ENCODE results near the gene CSRP1. TPM values are rescaled to one million over a fixed set of nuclear protein-coding genes. Genes with fewer than 3 reads are reported as not detected.
"Not testable (repeated sequence)": the region's sequence is repeated elsewhere in the genome, so short reads cannot be mapped to it uniquely, and the experiment has no call there.

Gene CSRP1
- total RNA-seq, 1 donor from 2014 or later = 91.8 TPM

DNA sequence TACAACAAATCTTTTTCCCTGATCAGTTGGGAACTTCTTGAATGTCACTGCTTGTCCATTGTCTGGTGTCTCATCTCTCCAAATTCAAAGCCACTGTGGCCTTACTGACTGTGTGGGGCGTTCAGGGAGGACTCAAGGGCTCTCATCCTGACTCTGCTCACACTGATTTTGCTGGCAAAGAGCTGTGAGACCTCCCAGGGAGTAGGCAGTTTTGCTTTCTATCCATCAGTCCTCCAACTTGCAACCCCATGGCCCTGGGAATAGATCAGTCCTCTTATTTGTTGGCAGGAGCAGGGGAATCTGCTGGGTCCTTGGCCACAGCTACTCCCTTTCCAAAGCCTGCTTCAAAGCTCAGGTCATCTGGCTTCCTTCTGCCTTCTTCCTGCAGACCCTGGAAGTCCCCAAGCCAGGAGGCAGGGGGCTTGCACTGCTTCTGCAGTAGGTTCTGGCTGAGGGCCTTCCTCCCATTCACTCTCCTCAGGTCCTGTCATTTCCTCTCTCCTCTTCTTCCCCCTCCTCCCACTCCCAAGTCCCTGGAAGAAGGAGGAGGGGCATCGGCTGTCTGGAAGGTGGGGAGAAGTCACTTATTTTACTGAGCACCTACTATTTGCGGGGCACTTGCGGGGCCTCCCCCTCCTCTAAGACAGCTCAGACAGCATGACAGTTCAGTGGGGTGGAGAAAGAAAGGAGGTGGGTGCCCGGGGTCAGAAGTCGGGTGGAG lies 31.1 kb upstream of the CSRP1 start:
- peak; percentile 38 for DNase-seq

DNA sequence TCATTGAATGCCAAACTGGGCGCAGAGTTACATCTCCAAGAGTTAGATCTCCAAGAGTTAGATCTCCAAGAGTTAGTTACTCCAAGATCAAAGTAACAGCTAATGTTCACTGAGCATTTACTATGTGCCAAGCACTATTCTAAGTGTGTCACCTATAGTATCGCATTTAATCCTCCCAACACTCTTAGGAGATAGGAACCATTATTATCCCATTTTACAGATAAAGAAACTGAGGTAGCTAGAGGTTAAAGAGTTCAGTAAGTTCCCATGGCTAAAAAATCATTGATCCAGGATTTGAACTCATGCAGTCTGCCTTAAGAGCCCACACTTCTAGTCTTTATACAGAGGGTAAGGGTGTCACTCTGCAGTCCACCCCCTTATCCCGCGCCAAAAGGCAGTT lies 30.5 kb upstream of the CSRP1 start:
- no peak for DNase-seq

- no peak for DNase-seq
Measured at GRCh38 chr1:201537028-201537427, 30.1 kb upstream of the CSRP1 start.

- no peak for DNase-seq
Measured at GRCh38 chr1:201536558-201536957, 29.6 kb upstream of the CSRP1 start.

GRCh38 chr1:201535919-201536245 lies 29.0 kb upstream of the CSRP1 start:
- no peak for DNase-seq

DNA sequence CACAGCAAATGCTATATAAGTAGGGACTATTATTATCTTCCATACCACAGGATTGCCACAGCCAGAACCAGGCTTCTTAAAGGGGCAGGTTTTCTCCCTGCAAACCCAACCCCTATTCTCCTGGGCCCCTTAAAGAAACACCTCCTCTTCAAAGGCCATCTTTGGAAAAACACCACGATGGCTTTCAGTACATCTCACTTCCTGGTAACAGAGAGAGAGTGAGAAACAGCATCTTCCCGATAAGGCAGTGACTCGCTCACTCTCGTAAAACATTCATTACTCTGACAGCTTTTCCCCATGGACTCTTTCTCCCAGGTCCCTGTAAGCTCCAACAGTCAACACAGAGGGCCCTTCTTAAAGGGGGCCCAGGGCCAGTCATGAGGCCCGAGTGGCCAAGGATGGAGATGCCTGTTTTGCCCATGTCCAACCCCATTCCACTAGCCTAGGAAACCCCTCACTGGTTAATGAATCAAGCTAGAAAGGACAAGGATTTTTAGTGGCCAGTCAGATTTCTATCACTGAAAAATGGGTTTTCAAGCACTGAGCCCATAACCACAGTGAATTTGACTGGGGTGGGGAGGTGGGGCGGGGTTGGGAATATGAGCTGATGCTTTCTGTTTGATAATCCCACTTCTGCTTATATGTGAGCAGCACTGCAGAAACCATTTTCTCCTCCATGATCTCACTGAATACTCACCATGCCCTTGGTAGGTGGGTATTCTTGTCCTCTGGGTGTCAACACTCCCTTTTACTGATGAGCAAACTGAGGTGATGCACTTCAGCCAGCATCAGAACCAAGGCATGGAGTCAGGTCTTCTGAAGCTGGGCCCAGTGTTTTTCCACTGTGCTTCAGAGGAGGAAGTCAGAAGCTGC lies 28.4 kb upstream of the CSRP1 start:
- no peak for DNase-seq

- DNase-seq = no peak
Measured at GRCh38 chr1:201533836-201534235, 26.9 kb upstream of the CSRP1 start.

DNA sequence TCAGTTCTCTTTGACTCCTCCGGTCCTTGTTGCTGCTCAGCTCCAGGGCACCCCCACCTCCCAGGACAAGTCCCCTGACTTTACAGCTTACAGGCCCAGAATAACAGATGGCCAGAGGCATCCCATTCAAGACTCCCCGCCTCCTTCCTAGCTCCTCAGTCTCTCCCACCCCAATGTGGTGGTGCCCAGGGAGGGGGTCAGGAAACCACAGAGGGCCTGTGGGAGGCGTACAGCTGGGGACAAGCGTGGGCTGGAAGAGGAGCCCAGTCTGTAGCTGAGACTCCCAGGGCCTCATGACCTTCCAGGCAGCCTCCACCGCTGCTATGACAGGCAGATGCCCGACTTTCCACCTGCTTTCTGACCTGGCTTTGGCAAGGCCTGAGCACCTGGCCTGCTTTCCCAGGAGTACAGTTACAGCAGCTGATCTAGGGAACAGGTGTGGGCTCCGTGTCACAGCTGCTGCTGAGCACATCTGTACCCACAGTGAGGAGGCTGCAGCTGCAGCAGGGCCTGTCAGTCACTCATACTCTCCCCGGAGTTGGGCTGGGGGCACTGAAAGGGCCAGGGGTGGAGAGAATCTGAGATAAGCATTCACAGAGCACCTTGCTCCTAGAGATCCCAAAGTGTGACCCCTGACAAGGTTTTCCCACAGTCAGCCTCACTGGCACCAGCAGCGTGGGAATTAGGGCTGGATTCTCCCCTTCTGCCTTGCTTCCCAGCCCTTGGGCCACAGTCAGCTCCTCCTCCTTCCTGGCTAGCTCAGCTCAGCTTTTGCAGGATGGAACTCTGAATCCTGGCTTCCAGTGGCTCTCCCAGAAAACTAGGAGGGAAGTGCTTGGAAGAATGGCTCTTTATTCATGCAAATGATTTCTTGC lies 24.9 kb upstream of the CSRP1 start:
- DNase-seq = peak; percentile 74

- peak; percentile 98 for DNase-seq
Measured at GRCh38 chr1:201530741-201531531, 24.0 kb upstream of the CSRP1 start.

DNA sequence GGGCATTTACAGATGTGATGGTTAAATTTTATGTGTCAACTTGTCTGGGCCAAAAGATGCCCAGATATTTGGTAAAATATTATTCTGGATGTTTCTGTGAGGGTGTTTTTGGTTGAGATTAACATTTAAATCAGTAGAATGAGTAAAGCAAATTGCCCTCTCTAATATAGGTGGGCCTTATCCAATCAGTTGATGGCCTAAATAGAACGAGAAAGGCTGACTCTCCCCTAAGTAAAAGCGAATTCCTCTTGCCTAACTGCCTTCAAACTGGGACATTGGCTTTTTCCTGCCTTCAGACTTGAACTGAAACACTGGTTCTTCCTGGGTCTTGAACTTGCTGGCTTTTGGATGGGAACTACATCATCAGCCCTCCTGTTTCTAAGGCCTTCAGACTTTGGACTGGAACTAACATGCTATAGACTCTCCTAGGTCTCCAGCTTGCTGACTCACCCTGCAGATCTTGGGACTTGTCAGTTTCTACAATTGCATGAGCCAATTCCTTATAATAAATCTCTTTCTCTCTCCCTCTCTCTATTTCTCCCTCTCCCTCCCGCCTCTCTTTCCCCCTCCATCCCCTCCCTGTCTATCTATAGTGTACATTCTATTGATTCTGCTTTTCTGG lies 21.8 kb upstream of the CSRP1 start:
- DNase-seq = peak; percentile 33

DNA sequence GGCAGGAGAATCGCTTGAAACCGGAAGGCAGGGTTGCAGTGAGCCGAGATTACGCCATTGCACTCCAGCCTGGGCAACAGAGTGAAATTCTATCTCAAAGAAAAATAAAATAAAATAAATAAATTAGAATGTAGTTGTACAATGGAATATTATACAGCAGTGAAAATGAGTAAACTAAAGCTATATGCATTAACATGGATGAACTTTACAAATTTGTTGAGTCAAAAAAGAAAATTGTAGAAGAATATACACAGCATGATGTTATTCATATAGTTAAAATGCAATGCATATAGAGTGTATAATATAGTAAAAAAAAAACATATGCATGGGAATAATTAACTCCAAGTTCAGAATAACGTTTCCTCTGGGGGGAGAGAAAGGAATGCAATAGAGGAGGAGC lies 21.0 kb upstream of the CSRP1 start:
- no peak for DNase-seq

GRCh38 chr1:201525193-201525778 lies 18.4 kb upstream of the CSRP1 start:
- DNase-seq = no peak

DNA sequence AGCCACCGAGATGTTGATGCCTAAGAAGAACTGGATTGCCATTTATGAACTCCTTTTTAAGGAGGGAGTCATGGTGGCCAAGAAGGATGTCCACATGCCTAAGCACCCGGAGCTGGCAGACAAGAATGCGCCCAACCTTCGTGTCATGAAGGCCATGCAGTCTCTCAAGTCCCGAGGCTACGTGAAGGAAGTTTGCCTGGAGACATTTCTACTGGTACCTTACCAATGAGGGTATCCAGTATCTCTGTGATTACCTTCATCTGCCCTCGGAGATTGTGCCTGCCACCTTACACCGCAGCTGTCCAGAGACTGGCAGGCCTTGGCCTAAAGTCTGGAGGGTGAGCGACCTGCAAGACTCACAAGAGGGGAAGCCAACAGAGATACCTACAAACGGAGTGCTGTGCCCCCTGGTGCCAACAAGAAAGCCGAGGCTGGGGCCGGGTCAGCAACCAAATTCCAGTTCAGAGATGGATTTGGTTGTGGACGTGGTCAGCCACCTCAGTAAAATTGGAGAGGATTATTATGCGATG lies 13.2 kb upstream of the CSRP1 start:
- DNase-seq = not testable (repeated sequence)

GRCh38 chr1:201518071-201518470 lies 11.1 kb upstream of the CSRP1 start:
- DNase-seq = no peak

DNA sequence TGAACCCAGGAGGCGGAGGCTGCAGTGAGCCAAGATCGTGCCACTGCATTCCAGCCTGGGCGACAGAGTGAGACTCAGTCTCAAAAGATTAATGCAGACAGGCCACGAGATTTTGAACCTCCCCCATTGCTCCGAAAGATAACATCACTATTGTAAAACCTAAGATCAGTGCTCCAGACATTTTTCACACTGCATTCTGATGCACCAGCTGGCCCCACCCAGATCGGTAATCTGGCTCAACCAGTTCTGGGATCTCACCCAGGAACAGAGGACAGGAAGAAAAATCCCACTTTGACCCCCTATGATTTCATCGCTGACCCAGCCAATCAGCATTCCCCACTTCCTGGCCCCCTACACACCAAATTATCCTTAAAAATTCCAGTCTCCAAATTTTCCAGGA lies 10.7 kb upstream of the CSRP1 start:
- no peak for DNase-seq

DNA sequence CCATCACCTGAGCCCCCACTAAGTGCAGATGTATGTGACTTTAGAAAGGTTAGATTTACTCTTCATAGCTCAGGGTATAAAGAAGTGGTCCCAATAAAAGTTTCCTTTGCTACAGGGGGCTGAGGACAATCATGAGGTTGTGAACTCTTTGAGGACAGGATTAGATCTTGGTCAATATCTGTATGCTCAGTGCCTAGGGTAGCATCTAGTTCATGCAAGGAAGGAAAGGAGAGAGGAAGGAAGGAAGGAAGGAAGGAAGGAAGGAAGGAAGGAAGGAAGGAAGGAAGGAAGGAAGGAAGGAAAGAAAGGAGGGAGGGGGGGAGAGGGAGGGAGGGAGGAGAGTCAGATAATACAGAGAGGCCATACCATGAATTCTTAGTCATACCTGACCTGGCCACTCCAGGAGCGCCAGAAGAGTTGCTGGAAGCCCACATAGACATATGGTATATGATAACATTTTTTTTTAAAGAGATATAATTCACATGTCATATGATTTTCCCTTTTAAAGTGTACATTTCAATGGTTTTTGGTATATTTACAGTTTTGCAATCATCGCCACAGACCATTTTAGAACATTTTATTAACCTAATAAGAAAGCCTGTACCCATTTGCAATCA lies 9.7 kb upstream of the CSRP1 start:
- DNase-seq = no peak

DNA sequence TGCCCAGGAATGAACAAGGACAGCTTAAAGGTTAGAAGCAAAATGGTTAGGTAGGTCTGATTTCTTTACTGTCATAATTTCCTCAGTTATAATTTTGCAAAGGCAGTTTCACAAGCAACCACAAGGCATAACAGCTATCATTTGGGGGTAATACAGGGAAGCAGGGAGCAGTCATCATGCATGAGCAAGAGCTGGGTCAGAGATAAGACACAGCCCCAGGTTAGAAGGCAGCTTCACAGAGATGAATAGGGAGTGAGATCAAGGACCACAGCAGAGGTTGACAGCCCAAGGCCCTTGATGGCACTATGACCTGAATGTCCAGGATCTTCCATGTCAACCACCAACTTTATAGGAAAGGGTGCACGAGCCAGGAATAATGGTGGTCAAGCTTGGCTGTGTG lies 9.0 kb upstream of the CSRP1 start:
- no peak for DNase-seq

DNA sequence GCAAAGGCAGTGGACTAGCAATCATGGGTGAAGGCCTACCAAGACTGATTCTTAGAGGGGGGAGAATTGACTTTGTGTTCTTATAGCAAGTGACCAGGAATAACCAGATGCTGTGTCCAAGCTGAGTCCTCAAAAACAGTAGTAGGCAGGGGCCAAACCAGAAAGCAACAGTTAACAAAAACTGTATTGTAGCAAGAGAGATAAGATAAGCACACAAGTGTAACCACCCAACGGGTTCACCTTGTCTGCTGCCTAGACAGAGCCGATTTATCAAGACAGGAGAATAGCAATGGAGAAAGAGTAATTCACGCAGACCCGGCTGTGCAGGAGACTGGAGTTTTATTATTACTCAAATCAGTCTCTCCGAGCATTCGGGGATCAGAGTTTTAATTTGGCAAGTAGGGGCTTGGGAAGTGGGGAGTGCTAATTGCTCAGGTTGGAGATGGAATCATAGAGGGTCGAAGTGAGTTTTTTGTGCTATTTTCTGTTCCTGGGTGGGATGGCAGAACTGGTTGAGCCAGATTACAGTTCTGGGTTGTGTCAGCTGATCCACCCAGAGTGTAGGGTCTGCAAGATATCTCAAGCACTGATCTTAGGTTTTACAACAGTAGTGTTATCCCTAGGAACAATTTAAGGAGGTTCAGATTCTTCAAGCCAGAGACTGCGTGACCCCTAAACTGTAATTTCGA lies 8.3 kb upstream of the CSRP1 start:
- DNase-seq = no peak

DNA sequence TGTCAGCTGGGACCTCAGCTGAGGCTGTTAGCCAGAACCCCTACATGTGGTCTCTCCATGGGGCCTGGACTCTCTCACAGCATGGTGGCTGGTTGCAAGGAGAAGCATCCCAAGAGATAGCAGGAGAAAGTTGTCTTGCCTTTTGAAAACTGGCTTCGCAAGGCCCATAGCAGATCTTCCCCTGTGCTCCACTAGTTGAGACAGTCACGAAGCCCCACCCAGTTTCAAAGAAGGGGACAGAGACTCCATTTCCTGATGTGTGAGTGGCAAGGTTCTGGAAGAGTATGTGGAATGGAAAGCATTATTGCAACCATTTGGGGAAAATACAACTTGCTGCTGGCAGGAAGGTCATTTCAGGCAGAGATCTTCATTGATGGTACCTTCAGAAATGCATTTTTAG lies 7.5 kb upstream of the CSRP1 start:
- no peak for DNase-seq

All from skin of body (tissue), 2 donors.